NT2/D1 (cell line): ENCODE measurements around the gene CDC25B.

ENCODE experiments used
- YY1 ChIP-seq: IDR thresholded peaks from 2 replicates; pipeline ENCODE4 v1.6.1; 2011; ENCODE audit not compliant: insufficient read length, insufficient read depth
- ZNF274 ChIP-seq: IDR thresholded peaks from 2 replicates; pipeline ENCODE4 v1.6.1; 2011; ENCODE audit warnings: mild to moderate bottlenecking, low read depth, low read length

- TF ChIP-seq YY1 = no peak
- TF ChIP-seq ZNF274 = no peak
These were observed 541 bp downstream of the CDC25B start for GRCh38 chr20:3796477-3797225.
